GM12875 (cell line): ENCODE measurements around the gene OR2T3.
"Not testable (repeated sequence)": the region's sequence is repeated elsewhere in the genome, so short reads cannot be mapped to it uniquely, and the experiment has no call there.

Experiments used
- H3K4me3 ChIP-seq: one replicate; pipeline ENCODE4 v1.5.1; 2011; ENCODE audit warnings: low read depth, low read length, control low read depth
- TF ChIP-seq, protein P1 (sequence below): IDR thresholded peaks from 2 replicates; pipeline ENCODE4 v1.5.1; 2011; ENCODE audit warnings: low read depth, mild to moderate bottlenecking, control low read depth, inconsistent platforms, low read length, moderate library complexity, borderline replicate concordance; ENCODE audit not compliant: insufficient read depth

Gene OR2T3

DNA sequence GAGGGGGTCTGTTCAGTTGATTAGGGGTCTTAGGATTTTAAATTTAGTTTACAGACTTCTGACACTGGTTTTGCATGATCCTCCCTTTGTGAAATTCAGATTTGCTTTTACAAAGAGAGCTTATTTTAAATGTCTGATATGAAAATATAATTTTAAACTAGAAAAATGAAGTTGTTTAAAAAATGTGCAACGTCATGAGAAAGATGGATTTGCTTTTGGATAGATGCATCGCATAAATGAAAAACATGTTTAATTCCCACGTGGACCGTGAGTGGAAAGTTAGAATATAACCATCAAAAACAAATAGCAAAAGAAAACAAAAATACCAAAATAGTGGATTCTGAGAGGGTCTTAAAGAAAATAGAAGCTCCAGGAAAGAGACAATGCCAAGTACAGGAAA, 2.0 kb upstream of the OR2T3 start:
- TF ChIP-seq, protein P1, sequence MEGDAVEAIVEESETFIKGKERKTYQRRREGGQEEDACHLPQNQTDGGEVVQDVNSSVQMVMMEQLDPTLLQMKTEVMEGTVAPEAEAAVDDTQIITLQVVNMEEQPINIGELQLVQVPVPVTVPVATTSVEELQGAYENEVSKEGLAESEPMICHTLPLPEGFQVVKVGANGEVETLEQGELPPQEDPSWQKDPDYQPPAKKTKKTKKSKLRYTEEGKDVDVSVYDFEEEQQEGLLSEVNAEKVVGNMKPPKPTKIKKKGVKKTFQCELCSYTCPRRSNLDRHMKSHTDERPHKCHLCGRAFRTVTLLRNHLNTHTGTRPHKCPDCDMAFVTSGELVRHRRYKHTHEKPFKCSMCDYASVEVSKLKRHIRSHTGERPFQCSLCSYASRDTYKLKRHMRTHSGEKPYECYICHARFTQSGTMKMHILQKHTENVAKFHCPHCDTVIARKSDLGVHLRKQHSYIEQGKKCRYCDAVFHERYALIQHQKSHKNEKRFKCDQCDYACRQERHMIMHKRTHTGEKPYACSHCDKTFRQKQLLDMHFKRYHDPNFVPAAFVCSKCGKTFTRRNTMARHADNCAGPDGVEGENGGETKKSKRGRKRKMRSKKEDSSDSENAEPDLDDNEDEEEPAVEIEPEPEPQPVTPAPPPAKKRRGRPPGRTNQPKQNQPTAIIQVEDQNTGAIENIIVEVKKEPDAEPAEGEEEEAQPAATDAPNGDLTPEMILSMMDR, result no peak
- H3K4me3 ChIP-seq, result no peak overlapping the region

DNA sequence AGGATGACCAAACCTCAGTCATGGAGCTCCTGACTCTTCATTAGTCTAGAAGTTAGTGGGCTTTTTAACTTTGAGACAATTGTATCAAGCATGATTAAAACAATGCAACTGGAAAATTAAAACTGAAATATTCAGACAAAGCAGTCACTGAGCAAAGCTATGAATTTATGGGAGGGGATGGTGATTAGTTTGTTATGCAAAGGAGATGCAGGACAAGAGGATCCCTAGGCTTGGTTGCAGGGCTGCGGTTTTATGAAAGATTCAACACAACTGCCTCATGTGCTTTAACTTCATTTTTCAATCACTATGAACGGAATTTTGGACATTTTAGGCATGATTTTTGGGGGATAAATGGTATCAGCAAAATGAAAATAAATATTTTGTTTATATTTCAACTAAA, 1.0 kb upstream of the OR2T3 start:
- H3K4me3 ChIP-seq, result not testable (repeated sequence)

DNA sequence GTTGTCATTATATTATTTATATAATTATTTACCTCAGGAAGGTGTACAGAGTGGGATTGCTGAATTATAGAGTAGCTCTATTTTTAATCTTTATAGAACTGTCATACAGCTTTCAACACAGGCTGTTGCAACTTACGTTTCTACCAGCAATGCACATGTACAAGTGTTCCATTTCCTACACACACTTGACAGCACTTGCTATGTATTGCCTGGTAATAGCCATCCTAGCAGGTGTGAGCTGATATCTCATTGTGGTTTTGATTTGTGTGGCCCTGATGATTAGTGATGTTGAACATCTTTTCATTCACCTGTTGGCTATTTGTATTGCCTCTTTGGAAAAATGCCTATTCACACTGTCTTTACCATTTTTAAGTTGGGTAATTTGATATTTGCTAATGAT, 2.5 kb downstream of the OR2T3 start:
- H3K4me3 ChIP-seq, result not testable (repeated sequence)

DNA sequence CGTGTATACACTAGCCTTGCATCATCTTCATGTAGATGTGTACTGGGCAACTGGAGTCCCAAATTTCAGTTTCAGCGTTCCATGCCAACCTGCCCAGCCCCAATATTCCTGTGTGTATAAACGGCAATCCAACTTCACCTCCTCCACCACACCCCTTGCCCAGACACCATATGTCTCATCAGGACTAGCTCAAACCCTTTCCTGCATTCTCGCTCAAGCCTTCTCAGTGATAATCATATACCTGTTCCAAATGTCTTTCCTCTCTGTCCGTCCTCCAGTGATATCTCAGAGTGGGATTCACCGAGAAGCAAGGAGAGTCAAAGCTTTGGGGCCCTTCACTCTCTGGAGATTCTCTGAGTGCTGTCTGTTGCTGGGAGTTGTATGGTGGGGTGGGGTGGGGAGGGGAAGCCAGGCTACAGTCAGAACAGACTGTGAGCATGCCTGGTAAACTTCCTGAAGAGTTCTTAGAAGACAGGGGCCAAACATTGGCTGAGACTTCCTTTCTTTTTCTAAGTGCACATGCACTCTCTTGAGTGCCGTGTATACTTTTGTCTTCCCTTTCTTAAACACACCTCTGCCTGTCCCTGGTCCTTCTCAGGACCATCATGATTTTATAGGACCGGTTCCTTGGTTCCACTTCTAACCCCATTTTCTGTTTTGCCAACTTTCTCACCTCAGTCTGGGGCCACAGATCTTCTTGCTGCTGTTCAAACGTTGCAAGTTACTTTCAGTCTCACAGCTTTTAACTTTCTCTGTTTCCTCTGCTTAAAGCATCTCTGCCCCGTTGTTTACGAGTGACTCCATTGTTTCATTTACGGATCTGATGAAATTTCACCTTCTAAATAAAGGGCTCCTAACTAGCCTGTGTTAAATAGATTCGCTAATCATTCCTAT, 8.8 kb downstream of the OR2T3 start:
- H3K4me3 ChIP-seq, result not testable (repeated sequence)

DNA sequence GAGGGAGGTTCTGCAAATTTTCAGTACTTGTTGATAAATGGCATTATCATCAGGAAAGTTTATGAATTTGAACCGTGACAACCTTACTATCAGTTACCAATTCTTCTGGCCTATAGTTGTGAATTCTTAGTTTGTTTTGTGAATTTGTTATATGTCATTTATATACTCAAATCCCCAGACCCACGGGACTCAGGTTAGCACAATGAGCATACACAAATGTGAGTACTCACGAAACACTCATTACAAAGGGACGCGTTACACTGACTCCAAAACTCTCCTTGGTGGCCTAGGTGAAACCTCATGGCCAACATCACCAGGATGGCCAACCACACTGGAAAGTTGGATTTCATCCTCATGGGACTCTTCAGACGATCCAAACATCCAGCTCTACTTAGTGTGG, 15.1 kb downstream of the OR2T3 start, which contains the start of gene OR2T5:
Gene OR2T5 (plus strand): TSS at position 301 of the 400 bp plus-strand sequence. CDS start 0 bp downstream, at position 301.
- H3K4me3 ChIP-seq, result not testable (repeated sequence)

DNA sequence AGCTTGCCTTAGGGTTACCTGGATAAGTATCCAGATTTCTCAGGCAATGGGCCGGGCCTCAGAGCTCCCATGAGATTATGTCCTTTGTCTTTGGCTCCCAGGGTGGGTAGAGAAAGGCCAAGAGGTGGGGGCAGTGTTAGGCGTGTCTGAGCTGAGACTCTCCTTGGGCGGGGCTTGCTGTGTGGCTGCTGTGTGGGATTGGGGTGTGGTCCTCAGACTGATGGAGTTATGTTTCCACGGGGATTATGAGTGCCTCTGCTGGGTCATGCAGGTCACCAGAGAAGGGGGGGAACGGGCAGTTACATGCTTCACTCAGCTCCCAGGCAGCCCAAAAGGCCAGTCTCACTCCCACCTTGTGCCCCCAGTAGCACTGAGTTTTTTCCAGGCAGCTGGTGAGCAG, 23.5 kb downstream of the OR2T3 start:
- H3K4me3 ChIP-seq, result not testable (repeated sequence)

DNA sequence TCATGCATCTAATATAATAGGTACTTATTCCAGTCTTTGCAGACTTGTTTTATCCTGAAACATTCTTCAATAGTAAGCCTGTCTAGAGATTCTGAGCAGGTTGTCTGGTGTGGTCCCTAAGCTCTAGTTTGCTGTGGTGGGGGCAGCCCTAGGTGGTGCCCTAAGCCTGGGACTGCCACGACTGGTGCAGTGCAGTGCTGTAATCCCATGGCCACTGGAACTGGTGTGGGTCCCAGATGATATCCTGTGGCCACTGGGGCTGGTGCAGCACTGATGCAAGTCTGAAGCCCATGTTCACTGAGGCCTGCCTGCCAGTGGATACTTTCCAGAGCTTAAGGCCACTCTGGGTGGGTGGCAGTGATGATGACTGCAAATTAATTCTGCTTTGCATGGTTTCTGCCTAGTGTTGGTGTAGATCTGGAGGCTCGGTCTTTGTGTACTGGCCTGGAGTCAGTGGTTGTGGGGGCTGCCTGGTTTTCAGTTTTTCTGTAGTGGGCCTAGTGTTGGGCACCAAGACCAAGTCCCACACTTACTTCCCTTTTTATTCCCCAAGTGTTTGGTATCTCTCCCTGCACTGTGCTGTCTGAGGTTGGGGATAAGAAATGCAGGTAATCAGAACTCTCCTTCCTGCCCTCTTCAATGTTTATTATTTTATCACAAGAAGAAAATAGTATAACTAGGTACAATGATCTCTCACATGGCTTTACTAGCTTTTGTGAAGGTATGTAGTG, 27.3 kb downstream of the OR2T3 start:
- not testable (repeated sequence) for H3K4me3 ChIP-seq

DNA sequence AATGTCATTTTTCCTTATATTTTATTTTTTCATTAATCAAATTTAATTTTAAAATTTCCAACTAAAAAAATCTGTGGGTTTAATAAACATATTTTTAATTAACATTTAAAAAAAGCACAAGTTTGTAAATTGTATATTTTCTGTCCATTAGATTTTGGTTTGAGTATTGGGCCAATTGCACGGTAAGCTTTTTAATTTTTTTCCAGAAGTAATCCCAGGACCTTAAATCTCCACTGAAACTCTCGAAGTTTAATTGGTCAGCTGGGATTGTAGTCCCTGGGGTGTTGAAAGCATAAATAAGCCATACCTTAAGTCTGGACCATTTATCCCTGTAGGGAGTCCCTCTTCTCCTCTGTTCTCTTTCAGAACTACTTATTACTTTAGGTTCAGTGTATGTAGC, 34.6 kb downstream of the OR2T3 start, which contains the start of gene OR2G6:
Gene OR2G6 (plus strand): TSS at position 301 of the 400 bp plus-strand sequence. CDS start 13,574 bp downstream, outside the sequence.
- not testable (repeated sequence) for H3K4me3 ChIP-seq

DNA sequence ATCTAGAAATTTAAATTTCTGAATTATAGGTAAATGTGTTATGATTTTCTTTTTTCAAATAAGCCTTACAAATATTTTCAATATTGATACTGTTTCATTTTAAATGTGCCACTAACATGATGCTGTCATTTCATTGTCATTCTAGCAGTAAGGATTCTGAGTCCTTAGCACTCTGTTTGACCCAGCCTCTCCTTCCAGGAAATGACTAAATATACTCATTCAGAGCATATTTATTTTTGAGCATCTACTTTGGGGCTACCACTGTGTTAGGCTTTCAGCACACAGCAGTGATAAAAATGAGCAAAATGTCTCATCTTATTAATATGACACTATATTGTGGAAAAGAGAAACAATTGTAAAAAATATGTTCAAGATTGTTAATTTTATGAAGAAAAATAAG, 37.1 kb downstream of the OR2T3 start:
- H3K4me3 ChIP-seq, result not testable (repeated sequence)

DNA sequence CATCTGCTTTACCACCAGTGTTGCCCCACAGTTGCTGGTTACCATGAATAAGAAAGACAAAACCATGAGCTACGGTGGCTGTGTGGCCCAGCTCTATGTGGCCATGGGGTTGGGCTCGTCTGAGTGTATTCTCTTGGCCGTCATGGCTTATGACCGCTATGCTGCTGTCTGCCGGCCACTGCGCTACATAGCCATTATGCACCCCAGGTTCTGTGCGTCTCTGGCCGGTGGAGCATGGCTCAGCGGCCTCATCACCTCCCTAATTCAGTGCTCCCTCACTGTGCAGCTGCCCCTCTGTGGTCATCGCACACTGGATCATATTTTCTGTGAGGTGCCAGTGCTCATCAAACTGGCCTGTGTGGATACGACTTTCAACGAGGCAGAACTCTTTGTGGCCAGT, 48.7 kb downstream of the OR2T3 start:
- no peak overlapping the region for H3K4me3 ChIP-seq
- TF ChIP-seq, protein P1, result no peak
